NCI-H748 treated with DMSO at 0.1 percent for 48 hours (cell line): Measurements from ENCODE around the gene SELENOP.
A peak's percentile ranks its signal among the peaks of the same experiment; 100 is the strongest.

Experiments
- DNase-seq: peaks from one replicate; lab custom pipeline; 2025; lab: John Stamatoyannopoulos, UW

SELENOP gene

DNA sequence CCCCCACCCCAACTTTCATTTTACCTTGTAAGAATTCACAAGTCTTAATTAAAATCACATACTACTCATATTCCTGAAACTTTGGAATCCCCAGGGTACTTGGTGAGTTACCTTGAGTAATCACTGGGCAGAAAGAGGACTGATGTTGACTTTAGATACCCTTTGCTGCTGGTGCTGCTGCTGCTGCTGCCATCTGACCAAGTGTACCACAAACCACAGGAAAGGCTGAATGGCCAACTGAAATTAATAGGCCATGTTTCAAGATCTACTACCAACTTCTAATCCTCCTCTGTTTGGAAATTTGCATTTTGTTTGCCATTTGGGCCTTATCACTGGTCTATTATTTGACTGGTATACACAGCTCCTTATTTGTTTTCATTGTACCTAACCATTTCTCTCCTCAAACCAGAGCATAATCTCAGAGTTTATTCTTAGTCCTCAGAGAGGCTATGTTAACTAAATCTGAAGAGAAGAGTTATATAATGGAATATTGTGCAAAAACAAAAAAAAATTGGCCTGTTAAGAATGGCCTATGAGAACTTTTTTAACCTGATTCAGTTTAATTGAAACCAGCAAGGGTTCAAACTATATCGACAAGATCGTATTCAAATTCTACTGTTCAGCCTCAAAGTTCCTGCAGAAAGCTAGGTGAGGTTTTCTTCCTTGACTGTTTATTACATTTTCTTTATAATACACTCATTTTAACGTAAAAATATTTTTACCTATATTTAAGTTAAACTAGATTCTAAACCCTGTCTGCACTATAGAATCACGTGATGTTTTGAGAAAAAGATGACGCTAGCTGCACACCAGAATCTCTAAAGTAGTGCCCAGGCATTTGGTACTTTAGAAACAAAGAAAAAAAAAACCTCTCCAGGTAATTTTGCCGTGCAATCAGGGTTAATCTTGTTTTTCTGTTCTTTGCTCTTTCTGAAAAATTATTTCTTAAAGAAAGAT lies 13.1 kb downstream of the SELENOP start:
- no peak for DNase-seq

DNA sequence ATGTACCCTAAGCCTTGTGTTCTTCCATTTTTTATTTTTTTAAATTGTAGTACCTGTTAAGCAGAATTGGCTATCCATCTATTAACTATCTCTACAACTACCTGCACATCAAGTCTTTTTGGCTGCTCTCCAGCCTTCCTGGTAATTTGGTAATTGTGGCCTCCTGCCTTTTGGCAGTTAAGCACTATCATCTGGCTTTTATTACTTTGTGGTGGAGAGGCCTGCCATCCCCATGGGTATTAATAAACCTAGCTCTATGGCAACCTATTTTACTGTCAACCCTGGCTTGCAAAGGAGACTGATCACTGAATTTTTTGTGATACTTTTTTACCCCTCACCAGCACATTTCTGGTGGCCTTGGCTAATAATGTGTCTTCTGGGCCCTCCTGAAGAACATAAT lies 20.5 kb downstream of the SELENOP start:
- DNase-seq = no peak

DNA sequence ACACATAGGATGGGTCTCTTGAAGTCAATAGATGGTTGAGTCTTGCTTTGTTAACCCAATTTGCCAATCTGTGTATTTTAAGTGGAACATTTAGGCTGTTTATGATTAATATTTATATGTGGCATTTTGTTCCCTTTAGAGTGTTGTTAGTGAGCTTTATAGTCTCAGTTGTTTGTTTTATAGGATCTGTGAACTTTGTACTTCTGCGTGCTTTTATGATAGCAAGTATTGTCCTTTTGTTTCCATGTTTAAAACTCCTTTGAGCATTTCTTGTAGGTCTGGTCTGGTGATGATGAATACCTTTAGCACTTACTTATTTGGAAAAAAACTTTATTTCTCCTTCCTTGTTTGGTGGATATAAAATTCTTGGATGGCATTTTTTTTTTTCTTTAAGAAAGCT lies 23.8 kb downstream of the SELENOP start:
- no peak for DNase-seq

DNA sequence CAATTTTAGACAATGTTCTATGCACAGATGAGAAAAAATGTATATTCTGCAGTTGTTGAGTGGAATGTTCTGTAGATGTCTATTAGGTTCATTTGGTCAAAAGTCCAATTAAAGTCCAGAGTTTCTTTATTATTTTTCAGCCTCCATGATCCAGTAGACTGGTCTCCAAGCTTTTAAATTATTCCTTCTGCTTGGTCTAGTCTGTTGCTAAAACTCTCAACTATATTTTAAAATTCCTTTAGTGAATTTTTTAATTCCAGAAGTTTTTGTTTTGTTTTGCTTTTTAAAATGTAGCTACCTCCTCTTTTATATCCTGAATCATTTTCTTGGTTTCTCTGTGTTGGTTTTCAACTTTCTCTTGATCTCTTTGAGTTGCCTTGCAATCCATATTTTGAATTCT lies 24.6 kb downstream of the SELENOP start:
- no peak for DNase-seq

DNA sequence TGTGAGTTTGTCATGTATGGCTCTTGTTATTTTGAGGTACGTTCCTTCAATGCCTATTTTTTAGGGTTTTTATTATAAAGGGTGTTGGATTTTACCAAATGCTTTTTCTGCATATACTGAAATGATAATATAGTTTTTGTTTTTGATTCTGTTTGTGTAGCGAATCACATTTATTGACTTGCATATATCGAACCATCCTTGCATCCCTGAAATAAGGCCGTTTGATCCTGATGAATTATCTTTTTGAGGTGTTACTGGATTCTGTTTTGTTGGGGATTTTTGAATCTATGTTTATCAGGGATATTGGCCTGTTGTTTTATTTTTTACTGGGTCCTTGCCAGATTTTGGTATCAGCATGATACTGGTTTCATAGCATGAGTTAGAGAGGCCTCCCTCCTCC lies 25.9 kb downstream of the SELENOP start:
- no peak for DNase-seq

GRCh38 chr5:42784132-42784531 lies 27.6 kb downstream of the SELENOP start:
- no peak for DNase-seq

- no peak for DNase-seq
Measured at GRCh38 chr5:42781584-42781983, 30.1 kb downstream of the SELENOP start.

DNA sequence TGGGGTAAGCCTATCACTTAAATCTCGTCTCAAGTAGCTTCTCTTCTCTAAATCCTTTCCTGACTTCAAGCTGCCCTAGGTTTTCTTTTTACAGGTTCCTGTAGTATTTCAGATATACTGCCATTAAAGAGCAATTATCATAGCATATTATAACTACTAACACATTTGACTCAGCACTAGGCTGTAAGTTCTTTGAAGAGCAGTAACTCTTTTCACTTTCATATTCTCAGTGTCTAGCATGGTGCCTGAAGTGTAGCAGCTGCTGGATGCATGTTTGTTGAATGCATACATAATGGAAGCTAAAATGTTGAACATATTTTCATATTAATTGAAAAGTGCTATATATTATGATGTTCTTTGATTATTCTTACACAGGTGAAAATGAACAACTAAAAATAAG lies 32.6 kb downstream of the SELENOP start:
- DNase-seq = no peak

DNA sequence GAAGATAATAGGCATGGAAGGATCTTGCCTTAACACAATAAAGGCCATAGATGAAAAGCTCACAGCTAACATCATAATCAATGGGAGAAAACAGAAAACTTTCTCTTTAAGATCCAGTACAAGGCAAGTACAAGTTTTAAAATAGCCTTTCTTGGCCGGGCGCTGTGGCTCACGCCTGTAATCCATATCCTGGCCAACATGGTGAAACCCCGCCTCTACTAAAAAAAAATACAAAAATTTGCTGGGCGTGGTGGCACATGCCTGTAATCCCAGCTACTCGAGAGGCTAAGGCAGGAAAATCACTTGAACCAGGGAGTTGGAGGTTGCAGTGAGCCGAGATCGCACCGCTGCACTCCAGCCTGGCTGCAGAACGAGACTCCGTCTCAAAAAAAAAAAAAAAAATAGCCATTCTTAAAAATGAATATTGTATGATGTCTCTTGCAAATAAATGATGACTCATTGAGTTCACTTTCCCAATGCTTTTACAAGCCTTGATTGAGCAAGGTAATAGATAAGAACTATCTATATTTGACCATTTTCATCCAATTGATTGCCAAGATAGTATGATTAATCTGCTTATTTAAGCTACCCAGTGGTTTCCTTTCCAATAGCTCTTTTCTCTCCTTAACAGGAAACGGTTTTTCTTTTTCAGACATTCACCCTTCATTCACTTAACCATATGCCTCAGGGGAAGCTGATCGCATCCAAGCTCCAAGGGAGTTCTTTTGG lies 39.3 kb downstream of the SELENOP start:
- DNase-seq = no peak

- DNase-seq = no peak
Measured at GRCh38 chr5:42770003-42770402, 41.7 kb downstream of the SELENOP start.

- DNase-seq = no peak
Measured at GRCh38 chr5:42768106-42768504, 43.6 kb downstream of the SELENOP start.

DNA sequence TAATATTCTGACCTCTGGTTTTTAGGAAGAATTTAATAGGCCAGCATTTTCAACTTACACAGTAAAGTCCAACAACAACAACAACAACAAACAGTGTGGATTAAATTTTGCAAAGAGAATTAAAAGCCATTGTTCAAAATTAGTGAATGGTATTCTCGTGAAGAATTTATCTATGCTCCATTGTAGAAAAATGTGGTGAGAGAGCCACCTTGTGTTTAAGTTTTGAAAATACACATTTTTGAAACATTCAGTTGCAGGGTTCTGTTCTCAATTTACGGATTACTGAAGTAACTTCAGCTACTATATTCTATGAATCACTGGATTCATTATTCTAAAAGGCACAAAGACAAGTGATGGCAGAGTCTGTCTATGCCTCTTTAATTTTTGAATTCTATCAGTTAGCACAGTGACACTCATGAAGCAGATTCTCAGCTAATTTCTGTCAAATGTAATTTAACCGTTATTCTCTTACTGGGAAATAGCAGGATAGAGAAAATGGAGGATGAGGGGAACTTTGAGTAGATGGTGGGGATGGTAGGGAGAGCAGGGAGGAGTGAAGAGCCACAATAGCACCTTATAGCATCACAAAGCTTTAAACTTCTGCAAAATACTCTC lies 44.1 kb downstream of the SELENOP start:
- DNase-seq = peak; percentile 78

- DNase-seq = no peak
Measured at GRCh38 chr5:42761791-42762190, 49.9 kb downstream of the SELENOP start.

- no peak for DNase-seq
Measured at GRCh38 chr5:42760426-42760825, 51.3 kb downstream of the SELENOP start.

DNA sequence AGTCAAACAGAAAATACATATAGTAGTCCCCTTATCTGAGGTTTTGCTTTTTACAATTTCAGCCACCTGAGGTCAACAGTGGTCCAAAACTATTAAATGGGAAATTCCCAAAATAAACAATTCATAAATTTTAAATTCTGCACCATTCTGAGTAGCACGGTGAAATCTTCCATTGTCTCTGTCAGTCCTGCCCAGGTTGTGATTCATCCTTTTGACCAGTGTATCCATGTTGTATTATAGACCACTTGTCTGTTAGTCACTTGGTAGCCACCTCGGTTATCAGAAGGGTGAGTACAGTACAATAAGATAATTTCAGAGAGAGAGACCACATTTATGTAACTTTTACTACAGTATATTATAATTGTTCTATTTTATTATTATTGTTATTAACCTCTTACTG lies 52.2 kb downstream of the SELENOP start:
- DNase-seq = no peak

- DNase-seq = no peak
Measured at GRCh38 chr5:42756606-42757601, 54.8 kb downstream of the SELENOP start, which contains the start of gene CCDC152. CCDC152 (plus strand) TSS chr5:42756818; CDS start chr5:42759122, 2,304 bp downstream.

DNA sequence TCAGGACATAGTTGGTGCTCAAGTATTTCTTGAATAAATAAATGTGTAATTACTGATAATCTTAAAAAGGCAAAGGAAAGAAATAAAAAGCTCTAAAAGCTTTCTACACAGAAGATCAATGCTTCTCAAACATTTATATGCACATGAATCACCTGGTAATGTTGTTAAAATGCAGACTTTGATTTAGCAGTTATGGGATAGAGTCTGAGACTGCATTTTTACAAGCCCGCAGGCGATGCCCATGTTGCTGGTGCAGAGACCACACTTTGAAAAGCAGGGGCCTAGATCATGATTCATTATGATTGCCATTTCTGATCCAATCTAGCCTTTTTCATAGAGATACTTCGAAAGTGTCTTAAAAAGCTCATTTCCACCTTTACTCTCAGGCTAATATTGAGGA lies 58.6 kb downstream of the SELENOP start:
- DNase-seq = no peak

DNA sequence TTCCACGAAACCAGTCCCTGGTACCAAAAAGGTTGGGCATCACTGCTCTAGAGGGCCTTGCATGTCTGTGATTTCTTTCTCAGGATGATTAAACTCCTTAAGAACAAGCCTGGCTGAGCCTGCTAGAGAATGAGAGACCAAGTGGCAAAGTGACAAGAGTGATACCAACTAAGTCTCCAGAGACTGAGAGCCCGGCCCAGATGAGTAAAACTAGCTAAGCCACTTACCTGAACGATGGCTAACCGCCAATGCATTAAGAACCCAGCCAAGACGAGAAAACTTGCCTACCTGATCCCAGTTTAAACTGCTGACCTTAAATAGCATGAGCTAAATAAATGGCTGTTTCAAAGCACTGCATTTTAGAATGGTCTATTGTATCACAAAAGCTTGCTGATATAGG lies 60.6 kb downstream of the SELENOP start:
- no peak for DNase-seq

GRCh38 chr5:42750507-42750906 lies 61.2 kb downstream of the SELENOP start:
- no peak for DNase-seq
